Right hindlimb (tissue), 1 donor: Measurements from ENCODE around the gene SOD3.

Source experiments
- DNase-seq: peaks from one replicate; pipeline ENCODE4 v3.0.0-alpha.2; 2018

The SOD3 gene

DNA sequence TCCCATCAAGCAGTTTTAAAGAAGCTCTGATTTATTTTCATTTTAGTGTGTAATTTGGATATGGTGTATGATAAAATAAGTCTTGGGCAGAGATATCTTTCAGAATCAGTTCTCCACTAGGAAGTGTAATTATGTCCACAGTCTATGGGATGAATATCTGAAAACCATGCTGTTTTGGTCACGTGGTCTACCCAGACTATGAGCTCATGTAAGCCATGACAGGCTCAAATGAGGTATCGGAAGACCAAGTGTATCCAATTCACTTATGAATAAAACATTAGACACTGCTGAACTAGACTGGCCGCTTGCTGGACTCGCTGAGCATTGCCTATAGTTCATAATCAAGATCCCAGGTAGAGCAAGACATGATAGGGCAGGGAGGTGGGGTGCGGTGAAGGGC lies 50.5 kb downstream of the SOD3 start:
- DNase-seq, result no peak

DNA sequence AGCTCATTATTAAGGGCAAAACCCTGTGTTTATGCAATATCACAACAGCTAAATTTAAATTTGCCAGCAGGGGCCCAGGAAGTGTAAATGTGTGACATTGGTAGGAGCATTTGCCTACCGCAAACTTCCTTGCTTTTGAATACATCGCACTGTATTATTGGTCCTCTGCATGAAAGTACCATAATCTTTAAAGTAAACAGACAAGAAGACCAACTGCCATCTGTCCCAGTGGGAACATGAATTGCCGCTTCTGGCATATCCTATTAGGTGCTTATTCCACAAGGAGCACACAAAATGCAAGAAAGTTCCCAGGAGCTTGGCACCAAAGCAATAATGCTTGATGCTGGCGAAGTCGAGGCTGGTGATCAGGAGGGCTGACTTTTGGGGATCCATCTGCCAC lies 51.3 kb downstream of the SOD3 start:
- DNase-seq, result no peak

DNA sequence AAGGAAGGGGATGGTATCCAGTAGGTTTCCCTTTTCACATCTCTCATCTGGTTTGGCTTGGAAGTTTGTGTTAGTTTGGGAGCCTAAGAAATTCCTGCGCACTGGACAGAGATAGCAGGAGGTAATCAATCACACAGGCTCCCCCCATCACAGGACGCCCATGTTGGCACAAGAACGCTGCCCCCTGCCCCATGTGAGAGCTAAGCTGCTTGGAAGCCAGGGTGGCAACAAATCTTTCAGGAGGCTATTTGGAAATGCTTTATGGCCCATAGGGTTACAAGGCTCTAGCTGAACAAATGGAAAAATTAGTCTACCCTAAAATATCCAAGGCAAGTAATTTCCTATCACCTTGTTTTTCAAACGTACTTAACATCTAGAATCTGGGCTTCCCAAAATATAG lies 54.0 kb downstream of the SOD3 start:
- DNase-seq, result no peak

DNA sequence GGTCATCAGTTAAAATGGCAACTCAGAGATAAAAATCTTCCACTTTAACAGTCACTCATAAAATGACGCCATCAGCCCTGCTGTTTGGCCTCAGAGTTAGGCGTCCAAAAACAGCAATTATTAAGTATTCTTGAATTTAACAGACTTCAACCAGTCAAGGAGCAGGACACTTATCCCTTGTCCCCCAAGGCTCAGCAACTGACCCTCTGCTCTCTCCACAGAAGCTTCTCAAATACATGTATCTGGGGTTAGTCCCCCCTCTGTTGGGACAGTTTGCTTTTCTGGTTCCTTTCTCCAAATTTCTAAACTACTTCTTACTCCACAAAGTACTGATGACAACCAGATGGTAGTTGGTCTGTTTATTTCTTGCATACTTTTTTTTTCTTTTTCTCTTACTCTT lies 54.4 kb downstream of the SOD3 start:
- no peak for DNase-seq
